Measurements from ENCODE around the gene TARS1.

DNA sequence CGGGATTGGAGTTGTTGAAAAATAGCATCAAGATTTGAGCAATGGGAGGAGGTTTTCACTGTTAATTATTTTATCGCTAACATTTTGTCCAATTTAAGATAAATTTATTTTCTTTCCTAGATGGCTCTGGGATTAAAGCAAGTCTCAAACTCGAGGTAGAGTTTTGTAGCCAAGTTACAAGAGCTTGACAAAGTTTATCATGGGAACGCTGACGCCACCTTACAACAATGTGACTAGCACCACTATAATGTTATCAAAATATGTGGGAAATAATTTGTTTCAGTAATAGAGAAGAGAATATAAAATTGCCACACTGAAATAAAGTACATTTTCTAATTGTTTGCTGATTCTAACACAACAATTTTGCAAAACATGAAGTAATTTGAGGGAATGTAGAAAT lies 19.8 kb upstream of the TARS1 start:
- TF ChIP-seq POLR2AphosphoS5 (IDR thresholded peaks at IDR 0.05; ENCODE audit: low read depth, low read length) (no peak), REST (IDR thresholded peaks at IDR 0.05; ENCODE audit: insufficient read depth in 1 of 2, low read depth in 2 of 2, low read length in 2 of 2) (no peak)
